NB4 (cell line): ENCODE measurements around the gene CBLC.

ENCODE experiments used
- POLR2A ChIP-seq: IDR thresholded peaks from 2 replicates; pipeline ENCODE4 v1.6.1; 2011; ENCODE audit warnings: mild to moderate bottlenecking; ENCODE audit not compliant: insufficient read length; ENCODE audit errors: extremely low read depth
- TF ChIP-seq, protein P1 (sequence below): IDR thresholded peaks from one replicate; pipeline ENCODE4 v1.5.1; 2012; ENCODE audit warnings: low read depth, low read length

DNA sequence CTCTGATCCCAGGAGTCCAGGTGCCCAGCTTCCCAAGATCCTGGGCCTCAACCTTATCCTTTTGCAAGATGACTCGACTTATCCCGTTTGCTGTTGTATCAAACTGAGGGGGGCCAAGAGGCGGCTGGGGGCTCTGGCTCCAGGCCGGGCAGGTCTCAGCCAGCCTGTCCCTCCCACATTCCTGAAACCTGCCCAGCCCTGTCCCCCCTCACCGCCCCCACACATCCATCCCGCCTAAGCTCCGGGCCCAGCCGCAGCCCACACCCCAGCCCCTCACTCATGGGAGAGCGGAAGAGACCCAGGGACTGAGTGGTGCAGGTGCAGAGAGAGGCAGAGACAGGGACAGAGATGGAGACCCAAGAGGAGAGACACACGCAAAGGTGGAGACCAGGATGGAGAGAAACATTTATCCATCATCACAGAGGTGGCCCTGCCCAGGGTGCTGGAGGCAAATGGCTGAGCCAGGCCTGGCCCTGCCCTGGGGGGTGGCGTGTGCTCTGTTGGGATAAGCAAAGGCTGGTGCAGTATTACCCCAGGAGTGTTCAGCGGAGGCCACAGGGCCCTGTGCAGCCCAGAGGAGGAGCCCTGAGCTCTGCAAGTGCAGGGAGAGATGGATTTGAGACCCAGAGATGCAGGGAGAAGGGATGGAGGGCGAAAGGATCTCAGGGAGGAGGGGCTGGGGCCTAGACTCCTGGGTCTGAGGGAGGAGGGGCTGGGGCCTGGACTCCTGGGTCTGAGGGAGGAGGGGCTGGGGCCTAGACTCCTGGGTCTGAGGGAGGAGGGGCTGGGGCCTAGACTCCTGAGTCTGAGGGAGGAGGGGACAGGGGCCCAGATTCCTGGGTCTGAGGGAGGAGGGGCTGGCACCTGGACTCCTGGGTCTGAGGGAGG lies 32.8 kb downstream of the CBLC start:
- TF ChIP-seq POLR2A: no peak
- TF ChIP-seq, protein P1, sequence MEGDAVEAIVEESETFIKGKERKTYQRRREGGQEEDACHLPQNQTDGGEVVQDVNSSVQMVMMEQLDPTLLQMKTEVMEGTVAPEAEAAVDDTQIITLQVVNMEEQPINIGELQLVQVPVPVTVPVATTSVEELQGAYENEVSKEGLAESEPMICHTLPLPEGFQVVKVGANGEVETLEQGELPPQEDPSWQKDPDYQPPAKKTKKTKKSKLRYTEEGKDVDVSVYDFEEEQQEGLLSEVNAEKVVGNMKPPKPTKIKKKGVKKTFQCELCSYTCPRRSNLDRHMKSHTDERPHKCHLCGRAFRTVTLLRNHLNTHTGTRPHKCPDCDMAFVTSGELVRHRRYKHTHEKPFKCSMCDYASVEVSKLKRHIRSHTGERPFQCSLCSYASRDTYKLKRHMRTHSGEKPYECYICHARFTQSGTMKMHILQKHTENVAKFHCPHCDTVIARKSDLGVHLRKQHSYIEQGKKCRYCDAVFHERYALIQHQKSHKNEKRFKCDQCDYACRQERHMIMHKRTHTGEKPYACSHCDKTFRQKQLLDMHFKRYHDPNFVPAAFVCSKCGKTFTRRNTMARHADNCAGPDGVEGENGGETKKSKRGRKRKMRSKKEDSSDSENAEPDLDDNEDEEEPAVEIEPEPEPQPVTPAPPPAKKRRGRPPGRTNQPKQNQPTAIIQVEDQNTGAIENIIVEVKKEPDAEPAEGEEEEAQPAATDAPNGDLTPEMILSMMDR: no peak
